ENCODE results near the gene MPPED1. TPM values are rescaled to one million over a fixed set of nuclear protein-coding genes. Genes with fewer than 3 reads are reported as not detected.

Gene MPPED1
- total RNA-seq, 1 donor from 2014 or later = 0.37 TPM

GRCh38 chr22:43398910-43399309 is 12.9 kb upstream of the MPPED1 start:
- no peaks in the 10 kb centered on the region for H3K36me3 Mint-ChIP-seq (ENCODE audit: unreplicated experiment)
- H3K9me3 Mint-ChIP-seq (ENCODE audit: unreplicated experiment) = peaks cover 8% of the 10 kb centered on the region
- H3K27ac Mint-ChIP-seq (ENCODE audit: unreplicated experiment) = no peak overlapping the region
- no peaks in the 10 kb centered on the region for H3K4me1 Mint-ChIP-seq (ENCODE audit: low read depth, unreplicated experiment)
- H3K27me3 Mint-ChIP-seq (ENCODE audit: unreplicated experiment) = peaks cover 11% of the 10 kb centered on the region
- H3K4me3 Mint-ChIP-seq (ENCODE audit: unreplicated experiment) = no peak overlapping the region
- DNase-seq = no peak
- TF ChIP-seq CTCF (IDR thresholded peaks at IDR 0.05; ENCODE audit: partially characterized antibody, unreplicated experiment) = no peak

GRCh38 chr22:43399338-43399979 is 12.4 kb upstream of the MPPED1 start:
- Mint-ChIP-seq H3K4me3 (ENCODE audit: unreplicated experiment) (no peak overlapping the region), H3K27ac (ENCODE audit: unreplicated experiment) (no peak overlapping the region), H3K4me1 (ENCODE audit: low read depth, unreplicated experiment) (no peaks in the 10 kb centered on the region), H3K9me3 (ENCODE audit: unreplicated experiment) (peaks cover 8% of the 10 kb centered on the region), H3K27me3 (ENCODE audit: unreplicated experiment) (peaks cover 11% of the 10 kb centered on the region), H3K36me3 (ENCODE audit: unreplicated experiment) (no peaks in the 10 kb centered on the region)
- TF ChIP-seq CTCF (IDR thresholded peaks at IDR 0.05; ENCODE audit: partially characterized antibody, unreplicated experiment) = no peak
- no peak for DNase-seq

- no peak for TF ChIP-seq CTCF (IDR thresholded peaks at IDR 0.05; ENCODE audit: partially characterized antibody, unreplicated experiment)
- no peak for DNase-seq
- H3K9me3 Mint-ChIP-seq (ENCODE audit: unreplicated experiment) = peaks cover 8% of the 10 kb centered on the region
- no peaks in the 10 kb centered on the region for H3K36me3 Mint-ChIP-seq (ENCODE audit: unreplicated experiment)
- H3K4me1 Mint-ChIP-seq (ENCODE audit: low read depth, unreplicated experiment) = no peaks in the 10 kb centered on the region
- peaks cover 11% of the 10 kb centered on the region for H3K27me3 Mint-ChIP-seq (ENCODE audit: unreplicated experiment)
- H3K4me3 Mint-ChIP-seq (ENCODE audit: unreplicated experiment) = no peak overlapping the region
- H3K27ac Mint-ChIP-seq (ENCODE audit: unreplicated experiment) = no peak overlapping the region
Observed at GRCh38 chr22:43399980-43400358, 11.8 kb upstream of the MPPED1 start.

GRCh38 chr22:43400449-43400848 is 11.4 kb upstream of the MPPED1 start:
- Mint-ChIP-seq H3K27ac (ENCODE audit: unreplicated experiment) (no peak overlapping the region), H3K27me3 (ENCODE audit: unreplicated experiment) (peaks cover 11% of the 10 kb centered on the region), H3K4me1 (ENCODE audit: low read depth, unreplicated experiment) (no peaks in the 10 kb centered on the region), H3K4me3 (ENCODE audit: unreplicated experiment) (no peak overlapping the region), H3K9me3 (ENCODE audit: unreplicated experiment) (peaks cover 8% of the 10 kb centered on the region), H3K36me3 (ENCODE audit: unreplicated experiment) (no peaks in the 10 kb centered on the region)
- no peak for TF ChIP-seq CTCF (IDR thresholded peaks at IDR 0.05; ENCODE audit: partially characterized antibody, unreplicated experiment)
- no peak for DNase-seq

- peaks cover 8% of the 10 kb centered on the region for H3K9me3 Mint-ChIP-seq (ENCODE audit: unreplicated experiment)
- no peak overlapping the region for H3K4me3 Mint-ChIP-seq (ENCODE audit: unreplicated experiment)
- no peaks in the 10 kb centered on the region for H3K36me3 Mint-ChIP-seq (ENCODE audit: unreplicated experiment)
- H3K27me3 Mint-ChIP-seq (ENCODE audit: unreplicated experiment) = peaks cover 11% of the 10 kb centered on the region
- no peaks in the 10 kb centered on the region for H3K4me1 Mint-ChIP-seq (ENCODE audit: low read depth, unreplicated experiment)
- no peak overlapping the region for H3K27ac Mint-ChIP-seq (ENCODE audit: unreplicated experiment)
- no peak for DNase-seq
- no peak for TF ChIP-seq CTCF (IDR thresholded peaks at IDR 0.05; ENCODE audit: partially characterized antibody, unreplicated experiment)
Observed at GRCh38 chr22:43401233-43401632, 10.6 kb upstream of the MPPED1 start.
